ENCODE results near the gene GAPVD1.
"Not testable (repeated sequence)": the region's sequence is repeated elsewhere in the genome, so short reads cannot be mapped to it uniquely, and the experiment has no call there.

Gene GAPVD1

GRCh38 chr9:125258832-125259534, 2.6 kb upstream of the GAPVD1 start:
- DNase-seq (ENCODE audit: insufficient read length) (no peak), FAIRE-seq (no peak)
- no peak for TF ChIP-seq POLR2A (IDR thresholded peaks at IDR 0.05; ENCODE audit: low read depth, low read length)
- TF ChIP-seq TAF1 (IDR thresholded peaks at IDR 0.05; ENCODE audit: borderline replicate concordance, low read depth, low read length), result no peak
- TF ChIP-seq POLR2AphosphoS5 (IDR thresholded peaks at IDR 0.05; ENCODE audit: low read depth, low read length), result no peak

GRCh38 chr9:125260561-125260960, 1.1 kb upstream of the GAPVD1 start:
- no peak for FAIRE-seq
- TF ChIP-seq POLR2AphosphoS5 (IDR thresholded peaks at IDR 0.05; ENCODE audit: low read depth, low read length) (no peak), POLR2A (IDR thresholded peaks at IDR 0.05; ENCODE audit: low read depth, low read length) (no peak), TAF1 (IDR thresholded peaks at IDR 0.05; ENCODE audit: borderline replicate concordance, low read depth, low read length) (no peak)
- no peak for DNase-seq (ENCODE audit: insufficient read length)

GRCh38 chr9:125262294-125262991, 817 bp downstream of the GAPVD1 start:
- FAIRE-seq (no peak), DNase-seq (ENCODE audit: insufficient read length) (no peak)
- no peak for TF ChIP-seq TAF1 (IDR thresholded peaks at IDR 0.05; ENCODE audit: borderline replicate concordance, low read depth, low read length)
- TF ChIP-seq POLR2AphosphoS5 (IDR thresholded peaks at IDR 0.05; ENCODE audit: low read depth, low read length), result no peak
- no peak for TF ChIP-seq POLR2A (IDR thresholded peaks at IDR 0.05; ENCODE audit: low read depth, low read length)

GRCh38 chr9:125264068-125264467, 2.4 kb downstream of the GAPVD1 start:
- FAIRE-seq; DNase-seq (ENCODE audit: insufficient read length): not testable (repeated sequence)

GRCh38 chr9:125268394-125269013, 6.9 kb downstream of the GAPVD1 start:
- FAIRE-seq (no peak), DNase-seq (ENCODE audit: insufficient read length) (no peak)
- TF ChIP-seq TAF1 (IDR thresholded peaks at IDR 0.05; ENCODE audit: borderline replicate concordance, low read depth, low read length) (no peak), POLR2A (IDR thresholded peaks at IDR 0.05; ENCODE audit: low read depth, low read length) (no peak), POLR2AphosphoS5 (IDR thresholded peaks at IDR 0.05; ENCODE audit: low read depth, low read length) (no peak)

GRCh38 chr9:125269014-125269397, 7.4 kb downstream of the GAPVD1 start:
- TF ChIP-seq POLR2AphosphoS5 (IDR thresholded peaks at IDR 0.05; ENCODE audit: low read depth, low read length) (no peak), POLR2A (IDR thresholded peaks at IDR 0.05; ENCODE audit: low read depth, low read length) (no peak), TAF1 (IDR thresholded peaks at IDR 0.05; ENCODE audit: borderline replicate concordance, low read depth, low read length) (no peak)
- no peak for DNase-seq (ENCODE audit: insufficient read length)
- no peak for FAIRE-seq

- FAIRE-seq (no peak), DNase-seq (ENCODE audit: insufficient read length) (no peak)
- TF ChIP-seq TAF1 (IDR thresholded peaks at IDR 0.05; ENCODE audit: borderline replicate concordance, low read depth, low read length) (no peak), POLR2AphosphoS5 (IDR thresholded peaks at IDR 0.05; ENCODE audit: low read depth, low read length) (no peak), POLR2A (IDR thresholded peaks at IDR 0.05; ENCODE audit: low read depth, low read length) (no peak)
Observed at GRCh38 chr9:125271081-125271480, 9.5 kb downstream of the GAPVD1 start.

GRCh38 chr9:125272697-125273096, 11.1 kb downstream of the GAPVD1 start:
- DNase-seq (ENCODE audit: insufficient read length), result no peak
- FAIRE-seq, result no peak
- no peak for TF ChIP-seq POLR2A (IDR thresholded peaks at IDR 0.05; ENCODE audit: low read depth, low read length)
- TF ChIP-seq POLR2AphosphoS5 (IDR thresholded peaks at IDR 0.05; ENCODE audit: low read depth, low read length), result no peak
- TF ChIP-seq TAF1 (IDR thresholded peaks at IDR 0.05; ENCODE audit: borderline replicate concordance, low read depth, low read length), result no peak

GRCh38 chr9:125276771-125277170, 15.1 kb downstream of the GAPVD1 start:
- TF ChIP-seq POLR2AphosphoS5 (IDR thresholded peaks at IDR 0.05; ENCODE audit: low read depth, low read length) (no peak), TAF1 (IDR thresholded peaks at IDR 0.05; ENCODE audit: borderline replicate concordance, low read depth, low read length) (no peak), POLR2A (IDR thresholded peaks at IDR 0.05; ENCODE audit: low read depth, low read length) (no peak)
- FAIRE-seq (no peak), DNase-seq (ENCODE audit: insufficient read length) (no peak)

GRCh38 chr9:125277411-125277810, 15.8 kb downstream of the GAPVD1 start:
- TF ChIP-seq POLR2A (IDR thresholded peaks at IDR 0.05; ENCODE audit: low read depth, low read length), result no peak
- FAIRE-seq, result no peak
- DNase-seq (ENCODE audit: insufficient read length), result no peak

- FAIRE-seq (no peak), DNase-seq (ENCODE audit: insufficient read length) (no peak)
- TF ChIP-seq POLR2AphosphoS5 (IDR thresholded peaks at IDR 0.05; ENCODE audit: low read depth, low read length) (no peak), TAF1 (IDR thresholded peaks at IDR 0.05; ENCODE audit: borderline replicate concordance, low read depth, low read length) (no peak), POLR2A (IDR thresholded peaks at IDR 0.05; ENCODE audit: low read depth, low read length) (no peak)
Observed at GRCh38 chr9:125280945-125281344, 19.3 kb downstream of the GAPVD1 start.

- FAIRE-seq (no peak), DNase-seq (ENCODE audit: insufficient read length) (no peak)
- TF ChIP-seq POLR2AphosphoS5 (IDR thresholded peaks at IDR 0.05; ENCODE audit: low read depth, low read length) (no peak), POLR2A (IDR thresholded peaks at IDR 0.05; ENCODE audit: low read depth, low read length) (no peak), TAF1 (IDR thresholded peaks at IDR 0.05; ENCODE audit: borderline replicate concordance, low read depth, low read length) (no peak)
Observed at GRCh38 chr9:125284855-125285254, 23.2 kb downstream of the GAPVD1 start.

GRCh38 chr9:125286935-125287433, 25.4 kb downstream of the GAPVD1 start:
- not testable (repeated sequence) for FAIRE-seq; DNase-seq (ENCODE audit: insufficient read length)

Measured in GM12892 (cell line).